Central memory CD8-positive, alpha-beta T cell (primary cell): ENCODE measurements around the gene MTFP1.
A peak's percentile ranks its signal among the peaks of the same experiment; 100 is the strongest.

Experiments used
- ATAC-seq: fragments of 150-1000 bp; cut with Tn5 transposase; replicated peaks from 2 replicates; pipeline ENCODE4 v1.10.0; 2022; ENCODE audit warnings: mild to moderate bottlenecking, moderate FRiP score, moderate number of reproducible peaks; ENCODE audit not compliant: poor library complexity, severe bottlenecking; ENCODE audit errors: extremely low read depth
- DNase-seq, 2 donors: peaks; one replicate each; pipeline ENCODE4 v3.0.0; 2021; ENCODE audit warnings: low spot score in 2 of 2
- H3K27ac Mint-ChIP-seq: one replicate; pipeline ENCODE4 v1.8.0; 2022; ENCODE audit warnings: low read depth, mild to moderate bottlenecking, moderate library complexity, mixed read lengths
- H3K27me3 Mint-ChIP-seq: one replicate; pipeline ENCODE4 v1.8.0; 2022; ENCODE audit warnings: mixed read lengths
- H3K36me3 Mint-ChIP-seq: one replicate; pipeline ENCODE4 v1.8.0; 2022; ENCODE audit warnings: mild to moderate bottlenecking, moderate library complexity, mixed read lengths; ENCODE audit not compliant: insufficient read depth
- H3K4me1 Mint-ChIP-seq: one replicate; pipeline ENCODE4 v1.8.0; 2022; ENCODE audit warnings: mixed read lengths
- H3K4me3 Mint-ChIP-seq: one replicate; pipeline ENCODE4 v1.8.0; 2022; ENCODE audit warnings: mild to moderate bottlenecking, moderate library complexity, mixed read lengths
- H3K9me3 Mint-ChIP-seq: one replicate; pipeline ENCODE4 v1.8.0; 2022; ENCODE audit warnings: mixed read lengths

The MTFP1 gene

DNA sequence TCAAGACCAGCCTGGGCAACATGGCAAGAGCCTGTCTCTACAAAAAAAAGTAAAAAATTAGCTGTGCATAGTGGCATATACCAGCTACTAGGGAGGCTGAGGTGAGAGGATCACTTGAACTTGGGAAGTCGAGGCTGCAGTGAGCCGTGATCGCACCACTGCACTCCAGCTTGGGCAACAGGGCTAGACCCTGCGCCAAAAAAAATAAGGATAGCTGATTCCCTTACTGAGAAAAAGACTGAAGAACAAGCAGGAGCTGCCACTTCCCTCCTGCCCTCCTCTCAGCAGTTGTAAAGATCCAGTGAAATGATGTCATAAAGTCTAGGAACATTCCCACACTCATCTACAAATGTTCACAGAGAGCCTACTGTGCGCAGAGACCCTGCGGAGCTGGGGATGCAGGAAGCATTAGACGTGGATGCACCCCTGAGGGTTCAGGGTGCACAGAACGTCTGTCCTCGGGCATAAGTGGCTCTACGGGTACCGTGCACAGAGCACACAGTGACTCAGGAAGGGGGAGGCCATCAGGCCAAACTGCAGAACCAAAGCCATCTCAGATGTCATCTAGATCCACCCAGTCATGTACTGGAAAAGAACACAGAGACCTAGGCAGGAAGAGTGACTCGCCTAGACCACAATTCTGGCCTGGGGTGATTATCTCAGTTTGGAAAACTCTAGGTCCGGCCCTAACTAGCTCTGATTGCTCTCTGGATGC is 17.0 kb upstream of the MTFP1 start:
- DNase-seq (no peak), ATAC-seq (no peak)
- no peaks in the 10 kb centered on the region for H3K27me3 Mint-ChIP-seq
- H3K4me3 Mint-ChIP-seq = no peak overlapping the region
- peaks cover 13% of the 10 kb centered on the region for H3K36me3 Mint-ChIP-seq
- no peaks in the 10 kb centered on the region for H3K4me1 Mint-ChIP-seq
- H3K27ac Mint-ChIP-seq = no peak overlapping the region
- no peaks in the 10 kb centered on the region for H3K9me3 Mint-ChIP-seq

DNA sequence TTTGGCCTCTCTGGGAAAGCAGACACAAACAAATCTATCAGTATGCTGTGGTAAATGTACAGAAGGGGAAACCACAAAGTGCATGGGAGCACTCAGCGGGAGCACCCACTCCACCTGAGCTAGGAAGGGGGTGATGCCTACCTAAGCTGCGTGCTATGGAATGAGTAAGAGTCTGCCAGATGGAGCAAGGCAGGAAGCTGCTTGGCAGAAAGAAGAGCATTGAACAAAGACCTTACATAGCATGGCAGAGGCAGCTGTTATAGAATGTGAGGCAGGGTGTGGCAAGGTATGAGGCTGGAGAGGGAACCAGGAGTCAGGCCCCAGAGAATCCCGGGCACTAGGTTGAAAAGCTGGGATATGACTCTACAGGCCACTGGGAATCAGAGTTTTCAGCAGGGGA is 13.8 kb upstream of the MTFP1 start:
- DNase-seq (no peak), ATAC-seq (no peak)
- Mint-ChIP-seq H3K9me3 (no peaks in the 10 kb centered on the region), H3K27ac (no peak overlapping the region), H3K4me1 (no peaks in the 10 kb centered on the region), H3K27me3 (no peaks in the 10 kb centered on the region), H3K4me3 (no peak overlapping the region), H3K36me3 (peaks cover 20% of the 10 kb centered on the region)

DNA sequence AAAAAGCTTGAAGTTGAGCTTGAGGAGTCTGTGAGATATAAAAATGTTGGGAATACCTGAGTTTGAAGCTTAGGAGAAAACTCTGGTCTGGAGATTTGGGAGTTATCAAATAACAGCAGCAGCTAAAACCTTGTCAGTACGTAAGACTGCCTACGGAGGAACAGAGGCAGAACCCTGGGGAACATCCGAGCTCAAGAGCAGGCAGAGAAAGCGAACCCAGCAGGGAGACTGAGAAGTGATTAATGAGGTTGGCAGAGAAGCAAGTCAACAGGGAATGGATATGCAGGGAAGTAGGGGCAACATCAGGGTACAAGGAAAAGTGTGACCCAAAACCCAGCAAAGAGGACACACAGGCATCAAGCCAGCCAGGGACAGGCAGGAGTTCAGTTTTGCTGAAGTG is 12.6 kb upstream of the MTFP1 start:
- H3K4me3 Mint-ChIP-seq = no peak overlapping the region
- H3K4me1 Mint-ChIP-seq = no peaks in the 10 kb centered on the region
- no peak for ATAC-seq
- peaks cover 23% of the 10 kb centered on the region for H3K36me3 Mint-ChIP-seq
- no peak for DNase-seq
- H3K27ac Mint-ChIP-seq = no peak overlapping the region
- no peaks in the 10 kb centered on the region for H3K27me3 Mint-ChIP-seq
- no peaks in the 10 kb centered on the region for H3K9me3 Mint-ChIP-seq

DNA sequence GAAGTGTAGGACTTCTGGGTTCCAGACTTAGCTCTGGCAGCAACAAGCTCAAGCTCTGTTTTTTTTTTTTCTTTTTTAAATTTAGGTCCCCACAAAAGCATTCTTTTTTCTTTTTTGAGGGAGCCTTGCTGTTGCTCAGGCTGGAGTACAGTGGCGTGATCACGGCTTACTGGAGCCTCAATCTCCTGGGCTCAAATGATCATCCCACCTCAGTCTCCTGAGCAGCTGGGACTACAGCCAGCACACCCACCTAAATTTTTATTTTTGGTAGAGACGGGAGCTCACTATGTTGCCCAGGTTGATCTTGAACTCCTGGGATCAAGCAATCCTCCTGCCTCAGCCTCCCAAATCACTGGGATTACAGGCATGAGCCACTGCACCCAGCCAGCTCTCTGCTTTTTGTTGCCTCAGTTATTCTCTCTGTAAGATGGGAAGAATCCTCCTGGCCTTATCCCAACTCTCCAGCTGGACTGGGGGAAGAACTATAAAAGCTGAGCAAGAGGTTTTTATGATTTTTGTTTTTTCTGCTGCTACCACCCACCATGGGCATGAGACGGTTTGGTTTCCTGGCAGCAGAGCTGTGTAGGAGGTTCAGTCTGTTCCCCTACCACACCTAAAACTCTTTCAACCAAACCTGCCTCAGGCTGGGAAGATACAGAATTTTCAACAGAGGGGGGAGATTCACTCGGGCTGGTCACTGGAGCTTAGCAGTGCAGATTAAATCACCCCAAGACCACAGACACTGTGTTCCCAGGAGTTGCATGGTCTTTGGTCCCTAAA is 11.6 kb upstream of the MTFP1 start:
- H3K27me3 Mint-ChIP-seq = no peaks in the 10 kb centered on the region
- H3K4me3 Mint-ChIP-seq = no peak overlapping the region
- DNase-seq (no peak), ATAC-seq (no peak)
- H3K36me3 Mint-ChIP-seq = peaks cover 23% of the 10 kb centered on the region
- H3K9me3 Mint-ChIP-seq = no peaks in the 10 kb centered on the region
- H3K27ac Mint-ChIP-seq = no peak overlapping the region
- H3K4me1 Mint-ChIP-seq = no peaks in the 10 kb centered on the region

DNA sequence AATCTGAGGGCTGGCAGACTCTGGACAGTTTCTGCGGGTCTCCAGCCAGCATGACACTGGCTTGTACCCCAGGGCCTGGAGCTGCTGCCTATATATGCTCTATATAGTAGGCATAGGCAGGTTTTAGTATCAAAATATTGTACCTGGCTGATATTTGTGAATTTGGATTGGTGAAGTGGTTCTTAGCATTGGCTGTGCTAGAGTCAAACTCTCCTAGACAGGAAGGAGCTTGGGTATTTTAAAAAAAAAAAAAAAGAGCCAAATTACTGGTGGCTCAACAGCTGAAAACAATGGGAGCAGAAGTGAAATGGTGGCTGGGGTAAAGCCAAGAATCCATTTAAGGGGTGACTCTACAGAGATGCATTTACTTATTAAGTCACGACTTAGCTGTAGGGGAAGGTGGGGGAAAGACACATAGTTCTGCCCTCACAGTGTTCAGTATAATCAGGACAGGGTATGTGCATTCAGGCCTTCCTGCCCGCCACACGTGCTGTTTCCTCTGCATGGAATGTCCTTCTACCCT is 11.0 kb upstream of the MTFP1 start:
- ATAC-seq (no peak), DNase-seq (no peak)
- H3K4me3 Mint-ChIP-seq = no peak overlapping the region
- H3K4me1 Mint-ChIP-seq = no peaks in the 10 kb centered on the region
- no peaks in the 10 kb centered on the region for H3K27me3 Mint-ChIP-seq
- no peaks in the 10 kb centered on the region for H3K9me3 Mint-ChIP-seq
- H3K36me3 Mint-ChIP-seq = peaks cover 23% of the 10 kb centered on the region
- H3K27ac Mint-ChIP-seq = no peak overlapping the region

DNA sequence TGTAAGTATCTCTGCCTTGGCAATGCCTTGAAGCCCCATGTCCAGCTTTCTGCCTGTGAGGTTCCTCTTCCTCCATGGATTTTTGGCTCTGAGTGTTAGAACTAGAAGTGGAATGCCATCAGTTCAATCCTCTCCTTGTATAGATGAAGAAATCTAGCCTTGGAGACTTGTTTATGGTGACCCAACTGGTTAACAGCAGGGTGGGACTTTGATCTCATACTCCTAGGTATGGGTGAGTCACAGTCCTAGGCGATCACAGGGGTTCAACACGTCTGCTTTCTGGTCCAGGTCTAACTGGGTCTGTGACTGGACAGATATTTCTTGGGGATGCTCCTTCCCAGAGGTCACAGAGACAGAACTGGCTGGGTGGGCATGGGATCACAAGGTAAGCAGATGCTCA is 9.2 kb upstream of the MTFP1 start:
- H3K4me3 Mint-ChIP-seq = no peak overlapping the region
- DNase-seq = no peak
- peaks cover 19% of the 10 kb centered on the region for H3K36me3 Mint-ChIP-seq
- H3K4me1 Mint-ChIP-seq = peaks cover 6% of the 10 kb centered on the region
- no peaks in the 10 kb centered on the region for H3K9me3 Mint-ChIP-seq
- H3K27me3 Mint-ChIP-seq = no peaks in the 10 kb centered on the region
- peak overlapping the region; percentile 32 for H3K27ac Mint-ChIP-seq
- no peak for ATAC-seq

DNA sequence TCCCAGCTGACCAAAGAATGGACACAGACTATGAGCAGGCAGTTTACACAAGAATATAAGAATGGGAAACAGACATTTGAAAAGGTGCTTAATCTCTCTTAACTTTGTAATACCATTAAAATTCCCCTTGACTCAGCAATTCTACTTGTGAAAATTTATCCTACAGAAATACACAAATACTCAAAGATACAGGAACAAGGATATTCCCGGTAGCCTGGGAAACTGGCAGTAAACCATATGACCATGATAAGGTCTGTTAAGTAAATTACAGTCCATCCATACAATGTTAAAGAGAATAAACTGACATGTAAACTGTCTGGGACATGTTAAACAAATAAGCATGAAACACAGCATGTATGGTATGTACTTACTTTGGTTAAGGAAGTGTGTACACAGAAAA is 8.7 kb upstream of the MTFP1 start:
- H3K4me1 Mint-ChIP-seq = peaks cover 10% of the 10 kb centered on the region
- H3K27me3 Mint-ChIP-seq = no peaks in the 10 kb centered on the region
- no peaks in the 10 kb centered on the region for H3K9me3 Mint-ChIP-seq
- DNase-seq (no peak), ATAC-seq (no peak)
- no peak overlapping the region for H3K4me3 Mint-ChIP-seq
- H3K27ac Mint-ChIP-seq = no peak overlapping the region
- H3K36me3 Mint-ChIP-seq = peaks cover 19% of the 10 kb centered on the region

DNA sequence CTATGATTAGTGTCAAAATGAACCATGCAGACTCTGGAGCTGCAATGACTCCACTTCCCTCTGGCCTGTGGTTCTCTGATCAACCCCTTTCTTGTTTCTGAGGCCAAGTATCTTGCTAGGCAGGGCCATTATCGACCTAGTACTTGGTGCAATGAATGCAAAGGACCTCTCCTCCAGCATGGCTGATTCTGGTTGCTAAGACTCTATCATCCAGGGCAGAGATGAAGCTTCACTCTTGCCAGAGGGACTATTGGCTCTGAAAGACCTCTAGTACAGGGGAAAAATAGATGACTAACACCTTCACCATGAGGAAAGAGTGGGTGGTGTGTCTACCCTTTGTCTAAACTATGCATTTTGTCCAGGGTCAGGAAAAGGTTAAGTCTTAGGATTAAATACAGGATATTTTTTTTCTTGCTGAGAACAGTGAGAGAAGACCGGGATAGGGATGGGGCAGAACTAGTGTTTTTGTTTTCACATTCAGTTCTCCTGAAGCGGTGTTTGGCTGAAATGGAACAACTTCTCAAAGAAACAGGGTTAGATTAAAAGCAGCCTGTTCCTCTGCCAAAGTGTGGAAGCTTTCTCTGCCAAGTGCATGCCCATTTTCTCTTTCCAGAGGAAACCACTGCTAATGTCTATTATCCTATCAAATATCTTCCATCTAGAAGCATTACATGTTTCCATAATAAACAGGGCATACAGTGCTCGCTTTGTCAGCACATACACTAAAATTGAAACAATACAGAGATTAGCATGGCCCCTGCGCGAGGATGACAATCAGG is 5.0 kb upstream of the MTFP1 start:
- Mint-ChIP-seq H3K27ac (no peak overlapping the region), H3K27me3 (no peaks in the 10 kb centered on the region), H3K4me3 (no peak overlapping the region), H3K36me3 (peaks cover 25% of the 10 kb centered on the region), H3K9me3 (no peaks in the 10 kb centered on the region), H3K4me1 (peaks cover 41% of the 10 kb centered on the region)
- no peak for ATAC-seq
- DNase-seq = no peak

DNA sequence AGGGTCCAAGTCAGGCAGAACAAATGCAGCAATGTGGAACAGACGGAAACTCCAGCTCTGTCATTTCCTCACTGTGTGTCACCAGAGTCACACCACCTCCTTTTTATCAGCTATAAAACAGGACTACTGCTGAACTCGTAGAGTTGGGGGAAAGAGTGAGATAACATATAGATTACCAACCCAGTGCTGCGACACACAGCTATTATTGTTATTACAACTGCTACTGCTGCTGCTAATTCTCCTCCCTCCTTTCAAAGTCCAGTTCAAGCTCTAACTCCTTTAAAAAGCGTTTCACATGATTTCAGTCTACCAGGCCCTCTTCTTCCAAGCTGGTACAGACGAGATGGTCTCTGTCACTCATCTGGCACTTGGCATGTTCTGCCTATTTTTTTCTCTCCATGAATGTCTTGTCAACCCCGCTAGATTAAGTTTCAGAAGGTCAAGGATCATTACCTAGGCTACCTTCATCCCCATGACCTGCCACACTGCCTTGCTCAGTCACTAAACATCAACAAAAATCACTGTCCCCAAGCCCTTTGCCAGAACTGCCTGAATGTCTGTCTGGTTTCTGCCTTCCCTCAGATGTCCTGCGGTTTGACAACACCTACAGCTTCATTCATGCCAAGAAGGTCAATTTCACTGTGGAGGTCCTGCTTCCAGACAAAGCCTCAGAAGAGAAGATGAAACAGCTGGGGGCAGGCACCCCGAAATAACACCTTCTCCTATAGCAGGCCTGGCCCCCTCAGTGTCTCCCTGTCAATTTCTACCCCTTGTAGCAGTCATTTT is 3.7 kb upstream of the MTFP1 start:
- peaks cover 21% of the 10 kb centered on the region for H3K36me3 Mint-ChIP-seq

DNA sequence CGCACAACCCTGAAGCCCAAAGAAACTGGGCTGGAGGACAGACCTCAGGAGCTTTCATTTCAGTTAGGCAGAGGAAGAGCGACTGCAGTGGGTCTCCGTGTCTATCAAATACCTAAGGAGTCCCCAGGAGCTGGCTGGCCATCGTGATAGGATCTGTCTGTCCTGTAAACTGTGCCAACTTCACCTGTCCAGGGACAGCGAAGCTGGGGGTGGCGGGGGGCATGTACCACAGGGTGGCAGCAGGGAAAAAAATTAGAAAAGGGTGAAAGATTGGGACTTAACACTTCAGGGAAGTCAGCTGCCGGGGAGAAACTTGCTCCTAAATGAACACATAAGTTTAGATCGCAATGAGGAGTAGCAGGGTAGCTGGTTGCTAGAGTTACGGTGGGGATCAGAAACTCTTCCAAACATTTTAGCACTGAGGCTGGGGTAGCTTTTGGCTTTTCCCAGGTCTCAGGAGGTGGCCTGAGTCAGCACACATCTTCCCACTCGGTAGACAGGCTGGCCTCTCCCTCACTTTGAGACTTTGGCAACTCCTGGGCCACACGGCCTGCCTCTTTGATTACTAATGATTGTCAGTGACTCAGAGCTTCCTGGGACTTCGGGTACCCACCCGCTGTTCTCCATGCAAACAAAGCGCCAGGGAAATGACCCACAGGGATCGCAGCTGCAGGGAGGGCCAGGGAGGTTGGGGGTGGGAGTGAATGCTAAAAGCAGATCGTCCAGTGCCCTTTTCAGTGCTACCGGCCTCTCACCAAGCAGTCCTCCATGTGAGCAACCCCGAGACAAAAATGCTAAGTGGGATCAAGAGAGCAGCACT is 2.9 kb upstream of the MTFP1 start:
- no peak for ATAC-seq
- peak overlapping the region; percentile 89 for H3K4me3 Mint-ChIP-seq
- no peaks in the 10 kb centered on the region for H3K27me3 Mint-ChIP-seq
- peaks cover 18% of the 10 kb centered on the region for H3K36me3 Mint-ChIP-seq
- no peaks in the 10 kb centered on the region for H3K9me3 Mint-ChIP-seq
- peak overlapping the region; percentile 97 for H3K27ac Mint-ChIP-seq
- peaks cover 59% of the 10 kb centered on the region for H3K4me1 Mint-ChIP-seq
- DNase-seq = no peak

More for the DNA sequence above, 3.7 kb upstream of the MTFP1 start:
- Mint-ChIP-seq H3K4me3 (peak overlapping the region; percentile 89), H3K27ac (peak overlapping the region; percentile 97), H3K9me3 (no peaks in the 10 kb centered on the region), H3K4me1 (peaks cover 54% of the 10 kb centered on the region), H3K27me3 (no peaks in the 10 kb centered on the region)
- ATAC-seq (no peak), DNase-seq (no peak)

DNA sequence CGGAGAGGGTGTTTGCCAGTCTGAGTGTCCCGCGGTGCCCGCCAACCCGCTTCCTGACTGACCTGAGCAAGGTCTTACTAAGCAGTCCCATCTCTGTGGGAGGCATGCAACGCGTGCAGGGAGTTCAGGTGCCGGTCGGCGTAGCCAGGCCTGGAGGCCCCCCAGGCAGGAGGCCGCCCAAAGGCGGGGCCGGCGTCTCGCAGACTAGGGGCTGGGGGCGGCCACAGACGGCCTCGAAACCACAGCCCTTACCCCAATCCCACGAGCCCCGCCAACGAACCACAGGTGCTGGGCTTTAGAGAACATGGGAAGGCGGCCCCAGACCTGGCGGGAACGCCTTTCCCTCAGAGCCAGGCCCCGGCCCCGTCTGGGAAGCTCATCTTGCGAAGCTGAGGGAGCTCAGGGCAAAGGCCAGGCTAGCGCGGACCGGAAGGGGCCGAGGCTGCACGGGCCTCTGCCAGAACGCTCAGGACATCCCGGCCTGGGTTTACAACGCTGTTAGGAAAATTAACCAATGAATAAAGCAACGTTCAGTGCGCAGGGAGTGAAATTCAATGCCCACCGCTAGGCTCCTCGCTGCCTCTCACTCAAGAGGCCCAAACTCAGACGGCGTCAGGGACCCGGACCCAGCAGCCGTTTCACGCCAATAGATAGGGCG is 2.1 kb upstream of the MTFP1 start:
- no peaks in the 10 kb centered on the region for H3K27me3 Mint-ChIP-seq
- DNase-seq (no peak), ATAC-seq (no peak)
- H3K4me1 Mint-ChIP-seq = peaks cover 59% of the 10 kb centered on the region
- H3K36me3 Mint-ChIP-seq = peaks cover 18% of the 10 kb centered on the region
- H3K9me3 Mint-ChIP-seq = no peaks in the 10 kb centered on the region
- H3K4me3 Mint-ChIP-seq = peak overlapping the region; percentile 89
- peak overlapping the region; percentile 97 for H3K27ac Mint-ChIP-seq
